Fibroblast of lung (primary cell): ENCODE results near the gene OR52D1. TPM values are rescaled to one million over a fixed set of nuclear protein-coding genes. Genes with fewer than 3 reads are reported as not detected.

ENCODE experiments used
- DNase-seq, 2 donors: peaks; one replicate each; pipeline versions ENCODE4 v3.0.0 to v3.0.0-alpha.2; 2010; ENCODE audit warnings: low read depth in 2 of 2
- H2AFZ ChIP-seq: 2 replicates; pipeline ENCODE4 v1.5.1; 2012; ENCODE audit warnings: low read length, control low read depth, inconsistent platforms
- H3K27ac ChIP-seq: 2 replicates; pipeline ENCODE4 v1.5.1; 2011; ENCODE audit warnings: low read length, control low read depth; ENCODE audit not compliant: insufficient read depth
- H3K27me3 ChIP-seq: 2 replicates; pipeline ENCODE4 v1.5.1; 2011; ENCODE audit warnings: mild to moderate bottlenecking, low read length; ENCODE audit not compliant: control insufficient read depth, insufficient read depth
- H3K36me3 ChIP-seq: 2 replicates; pipeline ENCODE4 v1.5.1; 2011; ENCODE audit warnings: low read length; ENCODE audit not compliant: control insufficient read depth, insufficient read depth
- H3K4me1 ChIP-seq: 2 replicates; pipeline ENCODE4 v1.5.1; 2011; ENCODE audit warnings: low read length; ENCODE audit not compliant: control insufficient read depth, insufficient read depth; ENCODE audit errors: extremely low read depth
- H3K4me2 ChIP-seq: 2 replicates; pipeline ENCODE4 v1.5.1; 2011; ENCODE audit warnings: low read length, control low read depth; ENCODE audit not compliant: insufficient read depth; ENCODE audit errors: extremely low read depth
- H3K4me3 ChIP-seq, 4 experiments: fragments of 200-600 bp in 1 of 4; sonication (generic) in 1 of 4; replicated peaks in 1 of 4; 2 replicates each; pipeline ENCODE4 v1.5.1; 2011 to 2016; ENCODE audit warnings: low read length in 4 of 4, low read depth in 3 of 4, mild to moderate bottlenecking in 3 of 4, control low read depth in 2 of 4, inconsistent platforms in 1 of 4, mixed read lengths in 1 of 4; ENCODE audit not compliant: insufficient read depth in 1 of 4; ENCODE audit errors: control extremely low read depth in 1 of 4
- H3K79me2 ChIP-seq: 2 replicates; pipeline ENCODE4 v1.5.1; 2012; ENCODE audit warnings: mild to moderate bottlenecking, low read length, inconsistent platforms; ENCODE audit not compliant: control insufficient read depth, insufficient read depth
- H3K9ac ChIP-seq: 2 replicates; pipeline ENCODE4 v1.5.1; 2011; ENCODE audit warnings: mild to moderate bottlenecking, low read length, control low read depth; ENCODE audit not compliant: insufficient read depth
- H3K9me3 ChIP-seq: 2 replicates; pipeline ENCODE4 v1.5.1; 2012; ENCODE audit warnings: low read depth, low read length; ENCODE audit not compliant: control insufficient read depth, insufficient read depth
- H4K20me1 ChIP-seq: 2 replicates; pipeline ENCODE4 v1.5.1; 2011; ENCODE audit warnings: low read length; ENCODE audit not compliant: control insufficient read depth, insufficient read depth; ENCODE audit errors: extremely low read depth
- EZH2 ChIP-seq: IDR thresholded peaks from 2 replicates; pipeline ENCODE4 v1.5.1; 2012; ENCODE audit warnings: low read length, control low read depth, mild to moderate bottlenecking; ENCODE audit errors: missing control alignments
- polyA plus RNA-seq, 2 donors: library from polyadenylated mRNA; depleted of rRNA in 1 of 2; stranded (reverse) in 1 of 2; unstranded in 1 of 2; fragments of >200 nt; gene quantifications; 2 replicates each; pipeline ENCODE4 v1.2.1, GENCODE V29; 2011 to 2012; ENCODE audit warnings: missing spikeins in 1 of 2
- total RNA-seq: library from RNA; depleted of rRNA; stranded (reverse); fragments of >200 nt; gene quantifications from 2 replicates; pipeline ENCODE4 v1.2.1, GENCODE V29; 2014
- TF ChIP-seq, protein P1 (sequence below), 2 donors: IDR thresholded peaks in 1 of 2; conservative IDR thresholded peaks in 1 of 2; 1 replicate in 1 of 2; 2 replicates in 1 of 2; pipeline ENCODE4 v1.5.1; 2011 to 2012; ENCODE audit warnings: low read length in 2 of 2, control low read depth in 1 of 2, inconsistent platforms in 1 of 2, low read depth in 1 of 2, mild to moderate bottlenecking in 1 of 2

OR52D1 gene
- total and polyA plus RNA-seq, 2 donors (not counting 1 experiment from before 2014, with no cell fraction given): not detected

- H3K27me3 ChIP-seq: no peaks in the 10 kb centered on the region
These were observed 26.4 kb downstream of the OR52D1 start for GRCh38 chr11:5514841-5515240.

DNA sequence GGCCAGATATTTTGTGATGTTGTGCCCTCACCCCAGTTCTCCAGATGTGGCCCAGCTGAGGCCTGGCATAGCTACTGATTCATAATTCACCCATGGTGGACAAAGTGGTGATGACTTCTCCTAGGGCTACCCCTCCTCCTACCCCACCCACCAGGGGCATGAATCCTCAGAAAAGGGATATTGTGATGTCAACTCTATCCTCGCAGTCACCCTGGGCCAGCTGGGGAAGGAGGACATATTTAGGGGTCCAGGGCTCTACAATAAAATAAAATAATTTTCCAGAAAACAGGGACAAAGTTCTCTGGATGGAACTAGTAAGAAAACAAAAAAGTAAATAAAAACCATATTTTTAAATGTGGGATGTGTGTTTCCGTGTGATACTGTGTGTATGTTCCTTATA is 28.1 kb downstream of the OR52D1 start, which contains the start of gene UBQLNL:
Gene UBQLNL (minus strand): TSS at position 101 of the 400 bp plus-strand sequence. CDS start 258 bp downstream, outside the sequence.
- no peak within 1 kb of the TSS for H3K4me2 ChIP-seq
- no peaks in the 10 kb centered on the region for H3K79me2 ChIP-seq
- DNase-seq: no peak
- H3K9me3 ChIP-seq: no peaks in the 10 kb centered on the region
- no peak within 1 kb of the TSS for H2AFZ ChIP-seq
- no peaks in the 10 kb centered on the region for H3K4me1 ChIP-seq
- H4K20me1 ChIP-seq: no peaks in the 10 kb centered on the region
- H3K4me3 ChIP-seq: no peak within 1 kb of the TSS
- H3K27me3 ChIP-seq: no peaks in the 10 kb centered on the region
- no peak within 1 kb of the TSS for H3K9ac ChIP-seq
- H3K27ac ChIP-seq: no peak within 1 kb of the TSS
- TF ChIP-seq EZH2: no peak
- TF ChIP-seq, protein P1, sequence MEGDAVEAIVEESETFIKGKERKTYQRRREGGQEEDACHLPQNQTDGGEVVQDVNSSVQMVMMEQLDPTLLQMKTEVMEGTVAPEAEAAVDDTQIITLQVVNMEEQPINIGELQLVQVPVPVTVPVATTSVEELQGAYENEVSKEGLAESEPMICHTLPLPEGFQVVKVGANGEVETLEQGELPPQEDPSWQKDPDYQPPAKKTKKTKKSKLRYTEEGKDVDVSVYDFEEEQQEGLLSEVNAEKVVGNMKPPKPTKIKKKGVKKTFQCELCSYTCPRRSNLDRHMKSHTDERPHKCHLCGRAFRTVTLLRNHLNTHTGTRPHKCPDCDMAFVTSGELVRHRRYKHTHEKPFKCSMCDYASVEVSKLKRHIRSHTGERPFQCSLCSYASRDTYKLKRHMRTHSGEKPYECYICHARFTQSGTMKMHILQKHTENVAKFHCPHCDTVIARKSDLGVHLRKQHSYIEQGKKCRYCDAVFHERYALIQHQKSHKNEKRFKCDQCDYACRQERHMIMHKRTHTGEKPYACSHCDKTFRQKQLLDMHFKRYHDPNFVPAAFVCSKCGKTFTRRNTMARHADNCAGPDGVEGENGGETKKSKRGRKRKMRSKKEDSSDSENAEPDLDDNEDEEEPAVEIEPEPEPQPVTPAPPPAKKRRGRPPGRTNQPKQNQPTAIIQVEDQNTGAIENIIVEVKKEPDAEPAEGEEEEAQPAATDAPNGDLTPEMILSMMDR (conservative IDR thresholded peaks at IDR 0.05 in 1 of 2, IDR thresholded peaks at IDR 0.05 in 1 of 2; ENCODE audit: low read depth in 1 of 2, low read length in 2 of 2): no peak
- H3K36me3 ChIP-seq: no peaks in the 10 kb centered on the region

More at GRCh38 chr11:5514841-5515240, 26.4 kb downstream of the OR52D1 start:
- Histone ChIP-seq H3K4me2 (no peak overlapping the region), H2AFZ (no peak overlapping the region), H3K9me3 (no peaks in the 10 kb centered on the region), H3K4me1 (no peaks in the 10 kb centered on the region), H3K36me3 (no peaks in the 10 kb centered on the region), H4K20me1 (no peaks in the 10 kb centered on the region), H3K27ac (no peak overlapping the region), H3K79me2 (no peaks in the 10 kb centered on the region), H3K9ac (no peak overlapping the region), H3K4me3 (no peak overlapping the region)
- no peak for DNase-seq
- TF ChIP-seq, protein P1 (conservative IDR thresholded peaks at IDR 0.05 in 1 of 2, IDR thresholded peaks at IDR 0.05 in 1 of 2; ENCODE audit: low read depth in 1 of 2, low read length in 2 of 2): no peak
- TF ChIP-seq EZH2: no peak

DNA sequence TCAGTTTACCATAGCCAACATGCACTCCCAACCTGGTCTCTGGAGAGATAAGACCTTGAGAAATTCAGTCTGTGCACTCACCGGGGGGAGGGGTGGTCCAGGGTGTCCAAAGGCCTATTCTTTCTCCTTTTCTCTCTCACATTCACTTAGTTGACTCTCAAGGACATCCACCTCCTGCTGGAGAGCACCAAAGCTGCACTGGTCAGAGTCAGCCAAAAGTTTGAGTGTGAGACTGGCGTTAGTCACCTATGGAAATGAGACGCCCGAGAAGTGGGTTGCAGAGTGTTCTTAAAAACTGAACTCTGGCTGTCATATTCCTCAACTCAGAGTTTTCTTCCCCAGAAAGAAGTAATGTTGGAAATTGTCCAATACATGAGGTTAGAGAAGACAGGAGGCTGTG is 33.1 kb downstream of the OR52D1 start:
- Histone ChIP-seq H3K9me3 (no peaks in the 10 kb centered on the region), H3K27ac (no peak overlapping the region), H3K4me2 (no peak overlapping the region), H3K79me2 (no peaks in the 10 kb centered on the region), H3K27me3 (no peaks in the 10 kb centered on the region), H3K36me3 (no peaks in the 10 kb centered on the region), H4K20me1 (no peaks in the 10 kb centered on the region), H2AFZ (no peak overlapping the region), H3K9ac (no peak overlapping the region), H3K4me3 (no peak overlapping the region), H3K4me1 (no peaks in the 10 kb centered on the region)
- TF ChIP-seq, protein P1 (conservative IDR thresholded peaks at IDR 0.05 in 1 of 2, IDR thresholded peaks at IDR 0.05 in 1 of 2; ENCODE audit: low read depth in 1 of 2, low read length in 2 of 2): no peak
- no peak for TF ChIP-seq EZH2
- DNase-seq: no peak
